ENCODE data around the gene HAPLN2.

GRCh38 chr1:156593661-156593989 lies 25.6 kb upstream of the HAPLN2 start:
- no peak for TF ChIP-seq CTCF (IDR thresholded peaks at IDR 0.05)
- no peak for TF ChIP-seq EZH2 (IDR thresholded peaks at IDR 0.05; ENCODE audit: borderline replicate concordance, insufficient read depth, low read depth, low read length, poor library complexity, severe bottlenecking)

Measured in B cell (primary cell).